Thoracic aorta (tissue), 2 donors: Measurements from ENCODE around the gene TFPT. TPM values are rescaled to one million over a fixed set of nuclear protein-coding genes. Genes with fewer than 3 reads are reported as not detected.

Experiments
- ATAC-seq: fragments of 150-250 bp; one replicate; pipeline ENCODE4 v1.8.0; 2017; ENCODE audit warnings: low read depth; ENCODE audit not compliant: insufficient number of reproducible peaks, low FRiP score
- DNase-seq: peaks from one replicate; pipeline ENCODE4 v3.0.0-alpha.2; 2020; ENCODE audit warnings: low spot score
- H3K27ac ChIP-seq, 2 donors: fragments of 200-600 bp; sonication (generic); 1 replicate in 1 of 2; 2 replicates in 1 of 2; pipeline ENCODE4 v1.5.1; 2016; ENCODE audit warnings: mild to moderate bottlenecking in 2 of 2, moderate library complexity in 2 of 2
- H3K27me3 ChIP-seq: fragments of 200-600 bp; sonication (generic); replicated peaks from 2 replicates; pipeline ENCODE4 v1.6.0; 2016; ENCODE audit warnings: mild to moderate bottlenecking; ENCODE audit not compliant: insufficient read depth
- H3K36me3 ChIP-seq: fragments of 200-600 bp; sonication (generic); one replicate; pipeline ENCODE4 v1.5.1; 2016
- H3K4me1 ChIP-seq, 2 donors: fragments of 200-600 bp; sonication (generic); 1 replicate in 1 of 2; 2 replicates in 1 of 2; pipeline versions ENCODE4 v1.5.1 to v1.6.0; 2016; ENCODE audit warnings: low read depth in 2 of 2, mild to moderate bottlenecking in 1 of 2; ENCODE audit not compliant: control insufficient read depth in 1 of 2
- H3K4me3 ChIP-seq: fragments of 200-600 bp; sonication (generic); 2 replicates; pipeline ENCODE4 v1.5.1; 2016; ENCODE audit warnings: mild to moderate bottlenecking
- H3K9me3 ChIP-seq: fragments of 200-600 bp; sonication (generic); 2 replicates; pipeline ENCODE4 v1.5.1; 2016
- CTCF ChIP-seq: fragments of 200-600 bp; sonication (generic); IDR thresholded peaks from one replicate; pipeline ENCODE4 v1.5.1; 2019; ENCODE audit warnings: antibody characterized with exemption
- total RNA-seq, 2 donors: library from RNA; depleted of rRNA; stranded (reverse); fragments of >200 nt; gene quantifications; one replicate each; pipeline versions ENCODE4 v1.1.0 to v1.2.3, GENCODE V29; 2016

Gene TFPT
- total RNA-seq, 2 donors from 2014 or later = 8.7 to 8.8 TPM

GRCh38 chr19:54069470-54069869, 46.0 kb downstream of the TFPT start:
- no peak overlapping the region for H3K4me3 ChIP-seq
- ATAC-seq = no peak
- H3K4me1 ChIP-seq = no peaks in the 10 kb centered on the region
- no peaks in the 10 kb centered on the region for H3K36me3 ChIP-seq
- TF ChIP-seq CTCF = no peak
- DNase-seq = no peak
- no peak overlapping the region for H3K27ac ChIP-seq
- no peaks in the 10 kb centered on the region for H3K9me3 ChIP-seq
- no peaks in the 10 kb centered on the region for H3K27me3 ChIP-seq

DNA sequence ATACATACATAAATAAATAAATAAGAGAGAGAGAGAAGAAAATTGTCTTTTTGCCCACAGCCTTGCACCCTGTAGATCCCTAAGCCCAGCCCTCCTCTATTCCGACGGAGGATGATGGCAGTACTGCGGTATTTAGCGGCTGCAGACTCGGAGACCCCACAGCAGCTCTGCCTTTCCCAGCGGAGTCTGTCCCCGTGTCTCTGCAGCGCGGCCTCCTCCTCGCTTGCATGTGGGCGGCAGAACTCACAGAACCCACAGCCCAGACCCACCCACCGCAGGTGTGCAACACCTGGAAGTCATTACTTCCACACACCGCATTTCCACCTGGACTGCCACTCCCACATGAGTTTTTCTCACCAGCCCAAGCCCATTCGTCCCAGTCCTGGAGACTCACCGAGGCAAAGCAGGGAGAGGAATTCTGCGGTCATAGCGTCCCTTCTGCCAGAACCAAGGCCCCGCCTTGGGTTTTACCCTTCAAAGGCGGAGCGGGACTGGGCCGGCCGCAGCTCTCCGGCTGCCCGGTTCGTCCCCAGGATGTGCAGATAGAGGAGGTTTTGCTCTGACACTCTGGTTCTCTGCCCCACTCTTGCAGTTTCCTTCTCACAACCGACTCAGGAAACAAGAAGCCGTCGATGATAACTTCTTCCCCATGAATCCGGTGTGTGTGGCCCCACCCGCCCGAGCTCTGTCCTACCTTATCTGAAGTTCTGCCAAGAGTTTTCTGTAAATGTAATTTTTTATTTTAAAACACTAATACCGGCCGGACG, 51.9 kb downstream of the TFPT start, which contains the start of gene VSTM1:
Gene VSTM1, minus strand, starts transcription at position 548 of the 767 bp plus-strand sequence. Its CDS starts 120 bp downstream, at position 428.
- H3K27ac ChIP-seq = no peak within 1 kb of the TSS
- ATAC-seq (no peak), DNase-seq (no peak)
- H3K36me3 ChIP-seq = no peaks in the 10 kb centered on the region
- TF ChIP-seq CTCF = no peak
- H3K4me3 ChIP-seq = no peak within 1 kb of the TSS
- no peaks in the 10 kb centered on the region for H3K27me3 ChIP-seq
- H3K9me3 ChIP-seq = no peaks in the 10 kb centered on the region
- no peaks in the 10 kb centered on the region for H3K4me1 ChIP-seq

DNA sequence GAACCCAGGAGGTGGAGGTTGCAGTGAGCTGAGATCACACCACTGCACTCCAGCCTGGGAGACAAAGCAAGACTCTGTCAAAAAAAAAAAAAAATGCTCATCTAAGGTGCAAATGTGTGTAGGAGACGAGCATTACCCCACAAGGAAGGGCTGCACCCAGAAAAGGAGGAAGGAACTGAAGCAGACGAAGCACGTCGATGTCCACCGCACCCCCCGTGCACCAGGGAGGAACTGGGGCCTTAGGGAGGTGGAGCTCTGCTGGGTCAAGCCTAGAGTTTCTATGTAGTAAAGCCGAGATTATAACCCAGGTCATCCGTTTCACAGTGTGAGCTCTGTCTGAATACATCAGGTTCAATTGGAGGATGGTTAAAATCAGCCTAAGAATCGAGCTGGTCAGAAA, 52.8 kb downstream of the TFPT start:
- H3K27me3 ChIP-seq = no peaks in the 10 kb centered on the region
- ATAC-seq (no peak), DNase-seq (no peak)
- H3K27ac ChIP-seq = no peak overlapping the region
- no peak for TF ChIP-seq CTCF
- no peaks in the 10 kb centered on the region for H3K36me3 ChIP-seq
- H3K4me3 ChIP-seq = no peak overlapping the region
- no peaks in the 10 kb centered on the region for H3K4me1 ChIP-seq
- no peaks in the 10 kb centered on the region for H3K9me3 ChIP-seq

Other genes starting within 250 kb of the TFPT start
- gene MYADM, start 247.8 kb downstream of the TFPT start, total RNA-seq = 100 to 1,000 TPM; 151 to 300 TPM
- not detected for gene PRKCG, start 233.5 kb downstream of the TFPT start, total RNA-seq
- not detected for gene CACNG7, start 206.4 kb downstream of the TFPT start, total RNA-seq
- gene CACNG8, start 152.7 kb downstream of the TFPT start, total RNA-seq = not detected
- gene CACNG6, start 124.0 kb downstream of the TFPT start, total RNA-seq = not detected
- not detected for gene VSTM1, start 51.8 kb downstream of the TFPT start, total RNA-seq
- gene TARM1, start 34.3 kb downstream of the TFPT start, total RNA-seq = not detected
- gene OSCAR, start 14.9 kb downstream of the TFPT start, total RNA-seq = 1 to 10 TPM; 4.6 to 8.0 TPM
- 10 to 100 TPM; 13.0 to 16.6 TPM for gene NDUFA3, start 12.8 kb downstream of the TFPT start, total RNA-seq
- 10 to 100 TPM; 48.2 to 54.3 TPM for gene PRPF31, start 97 bp upstream of the TFPT start, total RNA-seq
- gene CNOT3, start 22.1 kb upstream of the TFPT start, total RNA-seq = 10 to 100 TPM; 20.8 to 28.1 TPM
- gene LENG1, start 44.1 kb upstream of the TFPT start, total RNA-seq = 1 to 10 TPM; 7.6 to 8.0 TPM
- gene TMC4, start 57.5 kb upstream of the TFPT start, total RNA-seq = 1 to 10 TPM in 1 of 2 donors, under 1 TPM in 1; 0.41 to 7.8 TPM
- 10 to 100 TPM; 46.0 to 61.1 TPM for gene MBOAT7, start 73.9 kb upstream of the TFPT start, total RNA-seq
- gene TSEN34, start 75.7 kb upstream of the TFPT start, total RNA-seq = 10 to 100 TPM; 38.5 to 60.7 TPM
- 1,000 to 10,000 TPM; 1,017 to 1,395 TPM for gene RPS9, start 85.2 kb upstream of the TFPT start, total RNA-seq
- 10 to 100 TPM; 21.9 to 71.5 TPM for gene LILRB3, start 107.3 kb upstream of the TFPT start, total RNA-seq
- 1 to 10 TPM; 4.6 to 5.2 TPM for gene LILRA6, start 127.1 kb upstream of the TFPT start, total RNA-seq
- gene LILRB5, start 141.6 kb upstream of the TFPT start, total RNA-seq = 10 to 100 TPM; 17.6 to 60.4 TPM
- gene LILRB2, start 165.5 kb upstream of the TFPT start, total RNA-seq = 10 to 100 TPM; 11.1 to 13.7 TPM
- gene LILRA5, start 197.5 kb upstream of the TFPT start, total RNA-seq = 10 to 100 TPM in 1 of 2 donors, 1 to 10 TPM in 1; 9.6 to 12.2 TPM
- gene LILRA4, start 223.5 kb upstream of the TFPT start, total RNA-seq = not detected
- 10 to 100 TPM; 31.2 to 64.7 TPM for gene LAIR1, start 249.3 kb upstream of the TFPT start, total RNA-seq